Purkinje cell (primary cell): ENCODE data around the gene REV3L. TPM values are rescaled to one million over a fixed set of nuclear protein-coding genes. Genes with fewer than 3 reads are reported as not detected.

Experiments
- polyA plus RNA-seq: library from polyadenylated mRNA; unstranded; fragments of >200 nt; fragmentation: Nextera tagmentation; gene quantifications from 2 replicates; pipeline ENCODE4 v1.2.1, GENCODE V29; 2014

Gene REV3L, protein sequence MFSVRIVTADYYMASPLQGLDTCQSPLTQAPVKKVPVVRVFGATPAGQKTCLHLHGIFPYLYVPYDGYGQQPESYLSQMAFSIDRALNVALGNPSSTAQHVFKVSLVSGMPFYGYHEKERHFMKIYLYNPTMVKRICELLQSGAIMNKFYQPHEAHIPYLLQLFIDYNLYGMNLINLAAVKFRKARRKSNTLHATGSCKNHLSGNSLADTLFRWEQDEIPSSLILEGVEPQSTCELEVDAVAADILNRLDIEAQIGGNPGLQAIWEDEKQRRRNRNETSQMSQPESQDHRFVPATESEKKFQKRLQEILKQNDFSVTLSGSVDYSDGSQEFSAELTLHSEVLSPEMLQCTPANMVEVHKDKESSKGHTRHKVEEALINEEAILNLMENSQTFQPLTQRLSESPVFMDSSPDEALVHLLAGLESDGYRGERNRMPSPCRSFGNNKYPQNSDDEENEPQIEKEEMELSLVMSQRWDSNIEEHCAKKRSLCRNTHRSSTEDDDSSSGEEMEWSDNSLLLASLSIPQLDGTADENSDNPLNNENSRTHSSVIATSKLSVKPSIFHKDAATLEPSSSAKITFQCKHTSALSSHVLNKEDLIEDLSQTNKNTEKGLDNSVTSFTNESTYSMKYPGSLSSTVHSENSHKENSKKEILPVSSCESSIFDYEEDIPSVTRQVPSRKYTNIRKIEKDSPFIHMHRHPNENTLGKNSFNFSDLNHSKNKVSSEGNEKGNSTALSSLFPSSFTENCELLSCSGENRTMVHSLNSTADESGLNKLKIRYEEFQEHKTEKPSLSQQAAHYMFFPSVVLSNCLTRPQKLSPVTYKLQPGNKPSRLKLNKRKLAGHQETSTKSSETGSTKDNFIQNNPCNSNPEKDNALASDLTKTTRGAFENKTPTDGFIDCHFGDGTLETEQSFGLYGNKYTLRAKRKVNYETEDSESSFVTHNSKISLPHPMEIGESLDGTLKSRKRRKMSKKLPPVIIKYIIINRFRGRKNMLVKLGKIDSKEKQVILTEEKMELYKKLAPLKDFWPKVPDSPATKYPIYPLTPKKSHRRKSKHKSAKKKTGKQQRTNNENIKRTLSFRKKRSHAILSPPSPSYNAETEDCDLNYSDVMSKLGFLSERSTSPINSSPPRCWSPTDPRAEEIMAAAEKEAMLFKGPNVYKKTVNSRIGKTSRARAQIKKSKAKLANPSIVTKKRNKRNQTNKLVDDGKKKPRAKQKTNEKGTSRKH (N-terminal part only)
- polyA plus RNA-seq, result 15.8 and 21.0 TPM in 2 replicates

GRCh38 chr6:111482959-111483735 lies at the start of gene REV3L:
TSS of gene REV3L (minus strand) at chr6:111483218. CDS start at chr6:111482888, 330 bp downstream.

Other genes starting within 250 kb of the REV3L start
- gene TRAF3IP2, start 122.7 kb upstream of the REV3L start, polyA plus RNA-seq, result 10.2 and 25.6 TPM in 2 replicates